WTC11 (cell line): ENCODE results near the gene BCAS3. TPM values are rescaled to one million over a fixed set of nuclear protein-coding genes. Genes with fewer than 3 reads are reported as not detected.

Source experiments
- ATAC-seq: fragments of 200-7000 bp; cut with Tn5 transposase; 2 replicates; pipeline ENCODE4 v1.10.0; 2021; ENCODE audit warnings: mild to moderate bottlenecking, moderate library complexity
- CTCF ChIA-PET: fragments of 300-600 bp; sonication (Branson Sonifier 250); formaldehyde crosslinking; loops from one replicate; lab custom pipeline; 2021; ENCODE audit warnings: antibody characterized with exemption; lab: Charles Lee
- POLR2A ChIA-PET: fragments of 350-600 bp; sonication (Branson Sonifier 250); formaldehyde crosslinking; loops from one replicate; lab custom pipeline; 2021; ENCODE audit warnings: antibody characterized with exemption; lab: Charles Lee
- DNase-seq: peaks from one replicate; pipeline ENCODE4 v3.0.0; 2021; ENCODE audit warnings: low spot score
- H3K27ac Mint-ChIP-seq: 2 replicates; pipeline ENCODE4 v1.8.0; 2021; ENCODE audit warnings: mixed read lengths
- H3K27me3 Mint-ChIP-seq: 2 replicates; pipeline ENCODE4 v1.8.0; 2021; ENCODE audit warnings: low read depth, mild to moderate bottlenecking, moderate library complexity, mixed read lengths
- H3K36me3 Mint-ChIP-seq: 2 replicates; pipeline ENCODE4 v1.8.0; 2021; ENCODE audit warnings: mixed read lengths
- H3K4me1 Mint-ChIP-seq: 2 replicates; pipeline ENCODE4 v1.8.0; 2022; ENCODE audit warnings: mixed read lengths
- H3K4me3 Mint-ChIP-seq: 2 replicates; pipeline ENCODE4 v1.8.0; 2021; ENCODE audit warnings: mild to moderate bottlenecking, moderate library complexity, mixed read lengths
- H3K9me3 Mint-ChIP-seq: 2 replicates; pipeline ENCODE4 v1.8.0; 2021; ENCODE audit warnings: mixed read lengths
- ARID4B ChIP-seq: sonication (generic); formaldehyde crosslinking; IDR thresholded peaks from 2 replicates; pipeline ENCODE4 v1.8.0; 2023; ENCODE audit warnings: missing genetic modification reagents, mild to moderate bottlenecking, borderline replicate concordance
- CREM ChIP-seq: sonication (generic); formaldehyde crosslinking; IDR thresholded peaks from 2 replicates; pipeline ENCODE4 v1.8.1; 2022; ENCODE audit warnings: mild to moderate bottlenecking, missing genetic modification reagents, moderate library complexity
- E2F1 ChIP-seq: sonication (generic); formaldehyde crosslinking; IDR thresholded peaks from 2 replicates; pipeline ENCODE4 v1.8.0; 2022; ENCODE audit warnings: mild to moderate bottlenecking, missing genetic modification reagents
- ELF4 ChIP-seq: sonication (generic); formaldehyde crosslinking; IDR thresholded peaks from 2 replicates; pipeline ENCODE4 v1.8.1; 2022; ENCODE audit warnings: low read depth, mild to moderate bottlenecking, moderate library complexity, missing genetic modification reagents
- HMGA2 ChIP-seq: fragments of 250-450 bp; sonication (Bioruptor Pico); IDR thresholded peaks from 2 replicates; pipeline ENCODE4 v1.4.0; 2021; ENCODE audit warnings: mild to moderate bottlenecking, moderate library complexity
- MXD4 ChIP-seq: fragments of 250-450 bp; sonication (Bioruptor Pico); IDR thresholded peaks from 2 replicates; pipeline ENCODE4 v1.8.0; 2021; ENCODE audit warnings: mild to moderate bottlenecking, moderate library complexity, borderline replicate concordance
- SMAD4 ChIP-seq: sonication (generic); formaldehyde crosslinking; IDR thresholded peaks from 2 replicates; pipeline ENCODE4 v1.8.0; 2022; ENCODE audit warnings: mild to moderate bottlenecking, missing genetic modification reagents
- SP1 ChIP-seq: sonication (generic); formaldehyde crosslinking; conservative IDR thresholded peaks from 2 replicates; pipeline ENCODE4 v1.8.1; 2022; ENCODE audit warnings: missing genetic modification reagents
- total RNA-seq: library from RNA; stranded (reverse); gene quantifications from 3 replicates; pipeline ENCODE4 v1.2.3, GENCODE V29; 2021
- TF ChIP-seq, protein P1 (sequence below): fragments of 250-450 bp; sonication (Bioruptor Pico); IDR thresholded peaks from 2 replicates; pipeline ENCODE4 v1.9.0; 2021; ENCODE audit warnings: mild to moderate bottlenecking
- TF ChIP-seq, protein P2 (sequence below): sonication (generic); formaldehyde crosslinking; IDR thresholded peaks from 2 replicates; pipeline ENCODE4 v1.8.1; 2023; ENCODE audit warnings: mild to moderate bottlenecking, moderate library complexity, missing genetic modification reagents
- TF ChIP-seq, protein P3 (sequence below): sonication (generic); formaldehyde crosslinking; IDR thresholded peaks from 2 replicates; pipeline ENCODE4 v1.8.0; 2022; ENCODE audit warnings: mild to moderate bottlenecking, missing genetic modification reagents

BCAS3 gene
- total RNA-seq, 1 experiment from 2014 or later, result 15.5 TPM

DNA sequence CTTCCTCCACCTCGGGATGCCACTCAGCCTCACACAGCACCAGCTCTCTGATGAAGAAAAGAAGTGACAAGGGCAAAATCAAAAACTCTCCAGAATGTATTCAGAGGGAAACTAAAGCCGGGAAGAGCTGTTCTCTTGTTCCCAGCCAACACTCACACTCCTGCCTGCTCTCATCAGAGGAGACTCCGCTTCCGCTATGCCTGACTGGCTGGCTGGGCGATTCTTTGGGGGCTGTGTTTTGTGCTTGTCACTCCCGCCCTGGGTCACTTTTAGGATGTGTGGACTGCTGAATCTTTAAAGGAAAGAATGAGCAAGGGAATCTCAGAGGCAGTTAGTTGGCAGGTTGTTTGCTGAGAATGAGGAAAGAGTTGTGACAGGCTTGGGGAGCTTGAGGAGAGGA, 667.4 kb downstream of the BCAS3 start:
- DNase-seq (no peak), ATAC-seq (no peak)
- TF ChIP-seq SP1, result no peak
- no peak for TF ChIP-seq CREM (CRISPR knock-in tag)
- TF ChIP-seq MXD4, result no peak
- Mint-ChIP-seq H3K36me3 (no peaks in the 10 kb centered on the region), H3K4me1 (no peaks in the 10 kb centered on the region), H3K27me3 (no peaks in the 10 kb centered on the region), H3K27ac (no peak overlapping the region), H3K9me3 (no peaks in the 10 kb centered on the region), H3K4me3 (no peak overlapping the region)
- CTCF ChIA-PET, result interaction anchor here (1.2 to 1.4 kb wide), 2 partner anchors 13 to 15 kb away, joined by 3 to 4 read pairs; no protein-coding TSS in a partner anchor
- POLR2A ChIA-PET, result no interaction called here

GRCh38 chr17:61345825-61346666, 668.4 kb downstream of the BCAS3 start:
- ChIA-PET POLR2A (no interaction called here), CTCF (interaction anchor here (1.2 to 1.4 kb wide), 3 partner anchors 9 to 14 kb away, joined by 3 to 4 read pairs (median 3); no protein-coding TSS in a partner anchor)
- H3K27me3 Mint-ChIP-seq, result no peaks in the 10 kb centered on the region

More at GRCh38 chr17:61345825-61346666, 668.4 kb downstream of the BCAS3 start:
- no peaks in the 10 kb centered on the region for H3K4me1 Mint-ChIP-seq
- no peak overlapping the region for H3K27ac Mint-ChIP-seq
- no peak for TF ChIP-seq ELF4 (CRISPR knock-in tag)
- TF ChIP-seq, protein P1, sequence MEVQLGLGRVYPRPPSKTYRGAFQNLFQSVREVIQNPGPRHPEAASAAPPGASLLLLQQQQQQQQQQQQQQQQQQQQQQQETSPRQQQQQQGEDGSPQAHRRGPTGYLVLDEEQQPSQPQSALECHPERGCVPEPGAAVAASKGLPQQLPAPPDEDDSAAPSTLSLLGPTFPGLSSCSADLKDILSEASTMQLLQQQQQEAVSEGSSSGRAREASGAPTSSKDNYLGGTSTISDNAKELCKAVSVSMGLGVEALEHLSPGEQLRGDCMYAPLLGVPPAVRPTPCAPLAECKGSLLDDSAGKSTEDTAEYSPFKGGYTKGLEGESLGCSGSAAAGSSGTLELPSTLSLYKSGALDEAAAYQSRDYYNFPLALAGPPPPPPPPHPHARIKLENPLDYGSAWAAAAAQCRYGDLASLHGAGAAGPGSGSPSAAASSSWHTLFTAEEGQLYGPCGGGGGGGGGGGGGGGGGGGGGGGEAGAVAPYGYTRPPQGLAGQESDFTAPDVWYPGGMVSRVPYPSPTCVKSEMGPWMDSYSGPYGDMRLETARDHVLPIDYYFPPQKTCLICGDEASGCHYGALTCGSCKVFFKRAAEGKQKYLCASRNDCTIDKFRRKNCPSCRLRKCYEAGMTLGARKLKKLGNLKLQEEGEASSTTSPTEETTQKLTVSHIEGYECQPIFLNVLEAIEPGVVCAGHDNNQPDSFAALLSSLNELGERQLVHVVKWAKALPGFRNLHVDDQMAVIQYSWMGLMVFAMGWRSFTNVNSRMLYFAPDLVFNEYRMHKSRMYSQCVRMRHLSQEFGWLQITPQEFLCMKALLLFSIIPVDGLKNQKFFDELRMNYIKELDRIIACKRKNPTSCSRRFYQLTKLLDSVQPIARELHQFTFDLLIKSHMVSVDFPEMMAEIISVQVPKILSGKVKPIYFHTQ (CRISPR knock-in tag), result no peak
- no peak for TF ChIP-seq E2F1 (CRISPR knock-in tag)
- TF ChIP-seq HMGA2 (CRISPR knock-in tag), result no peak
- TF ChIP-seq, protein P2, sequence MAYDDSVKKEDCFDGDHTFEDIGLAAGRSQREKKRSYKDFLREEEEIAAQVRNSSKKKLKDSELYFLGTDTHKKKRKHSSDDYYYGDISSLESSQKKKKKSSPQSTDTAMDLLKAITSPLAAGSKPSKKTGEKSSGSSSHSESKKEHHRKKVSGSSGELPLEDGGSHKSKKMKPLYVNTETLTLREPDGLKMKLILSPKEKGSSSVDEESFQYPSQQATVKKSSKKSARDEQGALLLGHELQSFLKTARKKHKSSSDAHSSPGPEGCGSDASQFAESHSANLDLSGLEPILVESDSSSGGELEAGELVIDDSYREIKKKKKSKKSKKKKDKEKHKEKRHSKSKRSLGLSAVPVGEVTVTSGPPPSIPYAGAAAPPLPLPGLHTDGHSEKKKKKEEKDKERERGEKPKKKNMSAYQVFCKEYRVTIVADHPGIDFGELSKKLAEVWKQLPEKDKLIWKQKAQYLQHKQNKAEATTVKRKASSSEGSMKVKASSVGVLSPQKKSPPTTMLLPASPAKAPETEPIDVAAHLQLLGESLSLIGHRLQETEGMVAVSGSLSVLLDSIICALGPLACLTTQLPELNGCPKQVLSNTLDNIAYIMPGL, result no peak
- TF ChIP-seq ARID4B (CRISPR knock-in tag), result no peak
- TF ChIP-seq SMAD4 (CRISPR knock-in tag), result no peak
- TF ChIP-seq, protein P3, sequence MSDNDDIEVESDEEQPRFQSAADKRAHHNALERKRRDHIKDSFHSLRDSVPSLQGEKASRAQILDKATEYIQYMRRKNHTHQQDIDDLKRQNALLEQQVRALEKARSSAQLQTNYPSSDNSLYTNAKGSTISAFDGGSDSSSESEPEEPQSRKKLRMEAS (CRISPR knock-in tag), result no peak
- no peaks in the 10 kb centered on the region for H3K36me3 Mint-ChIP-seq
- no peaks in the 10 kb centered on the region for H3K9me3 Mint-ChIP-seq
- DNase-seq (no peak), ATAC-seq (no peak)
- H3K4me3 Mint-ChIP-seq, result no peak overlapping the region
